GM23338 (cell line): ENCODE data around the gene SPEM3.

ENCODE experiments used
- CTCF ChIP-seq, 2 experiments: fragments of 200-600 bp in 1 of 2; sonication (generic) in 1 of 2; conservative IDR thresholded peaks; 2 replicates each; pipeline versions ENCODE4 v1.5.1 to v1.6.1; 2016 to 2017; ENCODE audit warnings: antibody characterized with exemption in 2 of 2, low read depth in 2 of 2, mild to moderate bottlenecking in 2 of 2, moderate library complexity in 1 of 2
- EZH2 ChIP-seq: fragments of 200-600 bp; sonication (generic); IDR thresholded peaks from one replicate; pipeline ENCODE4 v1.8.0; 2017; ENCODE audit warnings: antibody characterized with exemption, mild to moderate bottlenecking, low read depth; ENCODE audit not compliant: unreplicated experiment

GRCh38 chr17:7383742-7384488 is 44.7 kb upstream of the SPEM3 start:
- no peak for TF ChIP-seq EZH2
- no peak for TF ChIP-seq CTCF (conservative IDR thresholded peaks at IDR 0.05; ENCODE audit: low read depth in 2 of 2)
